Activated T-helper 1 cell treated with anti-CD3 and anti-CD28 coated beads, Interleukin-12 subunit alpha, Interleukin-12 subunit beta, Interleukin-2, Interleukin-4 antibody, amounts not matched to agents 30 ng/mL and 10 ng/mL and 1 ng/mL, durations not matched to agents 14 hours and 24 hours and 36 hours (primary cell): Measurements from ENCODE around the gene TREX2. TPM values are rescaled to one million over a fixed set of nuclear protein-coding genes. Genes with fewer than 3 reads are reported as not detected.
"Not testable (repeated sequence)": the region's sequence is repeated elsewhere in the genome, so short reads cannot be mapped to it uniquely, and the experiment has no call there.

Experiments
- DNase-seq: peaks from one replicate; pipeline ENCODE4 v3.0.0; 2021; ENCODE audit warnings: low spot score
- H3K27ac Mint-ChIP-seq: one replicate; pipeline ENCODE4 v1.8.0; 2021; ENCODE audit warnings: mild to moderate bottlenecking, mixed read lengths
- H3K27me3 Mint-ChIP-seq: one replicate; pipeline ENCODE4 v1.8.0; 2022; ENCODE audit warnings: mild to moderate bottlenecking, moderate library complexity, mixed read lengths; ENCODE audit not compliant: insufficient read depth
- H3K36me3 Mint-ChIP-seq: one replicate; pipeline ENCODE4 v1.8.0; 2021; ENCODE audit warnings: low read depth, mixed read lengths
- H3K4me1 Mint-ChIP-seq: one replicate; pipeline ENCODE4 v1.8.0; 2021; ENCODE audit warnings: low read depth, mixed read lengths
- H3K4me3 Mint-ChIP-seq: one replicate; pipeline ENCODE4 v1.8.0; 2021; ENCODE audit warnings: mild to moderate bottlenecking, moderate library complexity, mixed read lengths
- H3K9me3 Mint-ChIP-seq: one replicate; pipeline ENCODE4 v1.8.0; 2021; ENCODE audit warnings: mixed read lengths
- intact Hi-C: fragments of 100-400 bp; cut with micrococcal nuclease; formaldehyde crosslinking; loops from one replicate; pipeline ENCODE4 v1.15.1; 2024
- total RNA-seq: library from RNA; stranded (reverse); gene quantifications from 2 replicates; pipeline ENCODE4 v1.2.3, GENCODE V29; 2022

The TREX2 gene
- total RNA-seq, 1 donor from 2014 or later, result 1.3 TPM

- Mint-ChIP-seq H3K36me3 (no peaks in the 10 kb centered on the region), H3K4me3 (peak within 1 kb of the TSS; percentile 77), H3K27me3 (peaks cover 4% of the 10 kb centered on the region), H3K9me3 (no peaks in the 10 kb centered on the region), H3K4me1 (no peaks in the 10 kb centered on the region), H3K27ac (peak within 1 kb of the TSS; percentile 44)
- intact Hi-C loops, result loop anchor here (2.0 kb wide), 2 partner anchors 59 to 75 kb away; partner anchors contain the start of gene HAUS7
- peak; percentile 22 for DNase-seq
Observed at GRCh38 chrX:153411255-153411987, 34.4 kb downstream of the TREX2 start, which contains the start of gene ZFP92. Gene ZFP92 (plus strand): TSS chrX:153411472. CDS start chrX:153418323, 6,851 bp downstream.

GRCh38 chrX:153410888-153411254 is 35.0 kb downstream of the TREX2 start:
- Mint-ChIP-seq H3K36me3 (no peaks in the 10 kb centered on the region), H3K27me3 (peaks cover 4% of the 10 kb centered on the region), H3K4me3 (peak overlapping the region; percentile 77), H3K9me3 (no peaks in the 10 kb centered on the region), H3K27ac (no peak overlapping the region), H3K4me1 (no peaks in the 10 kb centered on the region)
- DNase-seq, result no peak
- intact Hi-C loops, result loop anchor here (2.0 kb wide), 2 partner anchors 60 to 74 kb away; partner anchors contain the start of gene HAUS7

GRCh38 chrX:153410373-153410772 is 35.5 kb downstream of the TREX2 start:
- Mint-ChIP-seq H3K27me3 (peaks cover 4% of the 10 kb centered on the region), H3K4me1 (no peaks in the 10 kb centered on the region), H3K9me3 (no peaks in the 10 kb centered on the region), H3K4me3 (no peak overlapping the region), H3K27ac (no peak overlapping the region), H3K36me3 (no peaks in the 10 kb centered on the region)
- intact Hi-C loops, result loop anchor here (2.0 kb wide), 2 partner anchors 60 to 74 kb away; partner anchors contain the start of gene HAUS7
- DNase-seq, result no peak

- H3K27ac Mint-ChIP-seq, result no peak overlapping the region
Observed at GRCh38 chrX:153409414-153410101, 36.3 kb downstream of the TREX2 start.

GRCh38 chrX:153408871-153409351 is 36.9 kb downstream of the TREX2 start:
- no peak overlapping the region for H3K4me3 Mint-ChIP-seq
- H3K9me3 Mint-ChIP-seq, result no peaks in the 10 kb centered on the region
- no peak overlapping the region for H3K27ac Mint-ChIP-seq
- no peaks in the 10 kb centered on the region for H3K36me3 Mint-ChIP-seq
- no peaks in the 10 kb centered on the region for H3K4me1 Mint-ChIP-seq
- no peak for DNase-seq
- intact Hi-C loops, result no loop called here
- peaks cover 4% of the 10 kb centered on the region for H3K27me3 Mint-ChIP-seq

More at GRCh38 chrX:153409414-153410101, 36.3 kb downstream of the TREX2 start:
- Mint-ChIP-seq H3K4me1 (no peaks in the 10 kb centered on the region), H3K27me3 (peaks cover 4% of the 10 kb centered on the region), H3K4me3 (no peak overlapping the region), H3K9me3 (no peaks in the 10 kb centered on the region), H3K36me3 (no peaks in the 10 kb centered on the region)
- intact Hi-C loops, result loop anchor here (2.0 kb wide), 2 partner anchors 61 to 73 kb away; partner anchors contain the start of gene HAUS7
- no peak for DNase-seq

- no peak overlapping the region for H3K27ac Mint-ChIP-seq
- DNase-seq, result no peak
- no peak overlapping the region for H3K4me3 Mint-ChIP-seq
- intact Hi-C loops, result no loop called here
- H3K4me1 Mint-ChIP-seq, result no peaks in the 10 kb centered on the region
- H3K9me3 Mint-ChIP-seq, result no peaks in the 10 kb centered on the region
- H3K36me3 Mint-ChIP-seq, result no peaks in the 10 kb centered on the region
- peaks cover 6% of the 10 kb centered on the region for H3K27me3 Mint-ChIP-seq
Observed at GRCh38 chrX:153408221-153408721, 37.6 kb downstream of the TREX2 start.

- no peak overlapping the region for H3K4me3 Mint-ChIP-seq
- H3K36me3 Mint-ChIP-seq, result no peaks in the 10 kb centered on the region
- H3K9me3 Mint-ChIP-seq, result no peaks in the 10 kb centered on the region
- H3K4me1 Mint-ChIP-seq, result no peaks in the 10 kb centered on the region
- no peak overlapping the region for H3K27ac Mint-ChIP-seq
- peaks cover 8% of the 10 kb centered on the region for H3K27me3 Mint-ChIP-seq
- DNase-seq, result no peak
- intact Hi-C loops, result no loop called here
Observed at GRCh38 chrX:153407736-153408135, 38.1 kb downstream of the TREX2 start.

- H3K9me3 Mint-ChIP-seq, result no peaks in the 10 kb centered on the region
- H3K36me3 Mint-ChIP-seq, result no peaks in the 10 kb centered on the region
- H3K27ac Mint-ChIP-seq, result no peak overlapping the region
- no peak for DNase-seq
- no peaks in the 10 kb centered on the region for H3K4me1 Mint-ChIP-seq
- intact Hi-C loops, result no loop called here
- H3K4me3 Mint-ChIP-seq, result no peak overlapping the region
- peaks cover 8% of the 10 kb centered on the region for H3K27me3 Mint-ChIP-seq
Observed at GRCh38 chrX:153406903-153407302, 39.0 kb downstream of the TREX2 start.

GRCh38 chrX:153406011-153406410 is 39.8 kb downstream of the TREX2 start:
- intact Hi-C loops, result no loop called here
- H3K36me3 Mint-ChIP-seq, result no peaks in the 10 kb centered on the region

GRCh38 chrX:153405426-153405825 is 40.4 kb downstream of the TREX2 start:
- intact Hi-C loops, result no loop called here
- no peak overlapping the region for H3K27ac Mint-ChIP-seq
- H3K27me3 Mint-ChIP-seq, result peaks cover 8% of the 10 kb centered on the region
- H3K4me1 Mint-ChIP-seq, result no peaks in the 10 kb centered on the region
- no peak overlapping the region for H3K4me3 Mint-ChIP-seq
- H3K9me3 Mint-ChIP-seq, result no peaks in the 10 kb centered on the region
- DNase-seq, result no peak
- no peaks in the 10 kb centered on the region for H3K36me3 Mint-ChIP-seq

More at GRCh38 chrX:153406011-153406410, 39.8 kb downstream of the TREX2 start:
- H3K9me3 Mint-ChIP-seq, result no peaks in the 10 kb centered on the region
- H3K27me3 Mint-ChIP-seq, result peaks cover 8% of the 10 kb centered on the region
- no peak overlapping the region for H3K4me3 Mint-ChIP-seq
- H3K27ac Mint-ChIP-seq, result no peak overlapping the region
- no peaks in the 10 kb centered on the region for H3K4me1 Mint-ChIP-seq
- DNase-seq, result no peak

- H3K27ac Mint-ChIP-seq, H3K36me3 Mint-ChIP-seq, H3K4me1 Mint-ChIP-seq, H3K4me3 Mint-ChIP-seq, H3K9me3 Mint-ChIP-seq, H3K27me3 Mint-ChIP-seq, DNase-seq: not testable (repeated sequence)
- intact Hi-C loops, result loop anchor here (5.0 kb wide), 2 partner anchors 67 to 103 kb away; no protein-coding TSS in a partner anchor
Observed at GRCh38 chrX:153404333-153404732, 41.5 kb downstream of the TREX2 start.

GRCh38 chrX:153401133-153401764 is 44.6 kb downstream of the TREX2 start, which contains the start of gene PNMA6E:
Gene PNMA6E (minus strand): TSS chrX:153401350. CDS start chrX:153398849, 2,501 bp downstream.
- no peak within 1 kb of the TSS for H3K27ac Mint-ChIP-seq
- H3K4me3 Mint-ChIP-seq, result no peak within 1 kb of the TSS
- DNase-seq, result no peak
- H3K9me3 Mint-ChIP-seq, result no peaks in the 10 kb centered on the region
- no peaks in the 10 kb centered on the region for H3K4me1 Mint-ChIP-seq
- intact Hi-C loops, result loop anchor here (5.0 kb wide), 2 partner anchors 64 to 106 kb away; no protein-coding TSS in a partner anchor
- H3K27me3 Mint-ChIP-seq, result peaks cover 4% of the 10 kb centered on the region
- no peaks in the 10 kb centered on the region for H3K36me3 Mint-ChIP-seq
